Kidney tubule cell (primary cell): ENCODE measurements around the gene CAMK1D.
A peak's percentile ranks its signal among the peaks of the same experiment; 100 is the strongest.

ENCODE experiments used
- DNase-seq: peaks from one replicate; pipeline ENCODE4 v3.0.0-alpha.2; 2018; ENCODE audit warnings: low spot score

Gene CAMK1D

DNA sequence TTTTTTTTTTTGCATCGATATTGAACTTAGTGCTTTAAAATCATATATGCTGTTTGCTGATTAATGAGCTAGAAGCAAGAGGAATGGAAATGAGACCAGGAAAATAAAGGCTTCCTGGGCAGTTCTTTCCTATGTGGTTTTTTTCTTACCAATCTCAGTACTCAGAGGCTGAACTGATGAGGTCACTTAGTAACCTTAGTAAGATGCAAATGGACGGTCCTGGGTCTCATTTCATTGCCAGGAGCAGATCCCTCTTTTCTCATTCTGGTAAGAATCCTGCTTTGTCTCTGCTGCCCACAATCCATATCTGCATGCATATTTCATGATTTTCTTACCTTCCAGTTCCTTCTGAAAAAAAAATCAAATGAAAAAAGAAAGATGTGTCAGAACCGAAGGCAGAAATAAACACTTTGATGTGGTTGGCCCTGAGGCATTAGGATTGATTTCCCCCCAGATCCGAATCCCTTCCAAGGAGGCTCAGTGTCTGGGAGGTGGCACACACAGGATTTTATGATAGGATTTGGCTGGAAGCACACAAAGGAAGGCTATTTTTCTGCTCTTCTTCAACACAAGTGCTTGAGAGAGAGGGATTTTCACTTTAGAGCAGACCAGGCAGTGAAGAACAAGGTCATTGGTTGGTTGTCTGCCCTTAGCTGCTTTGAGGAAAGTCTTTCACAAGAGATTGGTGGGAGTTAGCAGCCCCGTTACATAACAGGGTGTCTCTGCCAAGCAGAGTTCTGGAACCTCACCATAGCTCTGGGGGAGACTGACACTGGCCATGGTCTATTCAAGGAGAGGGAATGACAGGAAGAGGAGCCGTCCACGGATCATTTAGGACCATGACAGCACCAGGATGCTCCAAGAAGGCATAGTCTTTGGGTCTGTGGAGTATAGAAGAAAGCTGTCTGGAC is 150.0 kb downstream of the CAMK1D start:
- DNase-seq = no peak

DNA sequence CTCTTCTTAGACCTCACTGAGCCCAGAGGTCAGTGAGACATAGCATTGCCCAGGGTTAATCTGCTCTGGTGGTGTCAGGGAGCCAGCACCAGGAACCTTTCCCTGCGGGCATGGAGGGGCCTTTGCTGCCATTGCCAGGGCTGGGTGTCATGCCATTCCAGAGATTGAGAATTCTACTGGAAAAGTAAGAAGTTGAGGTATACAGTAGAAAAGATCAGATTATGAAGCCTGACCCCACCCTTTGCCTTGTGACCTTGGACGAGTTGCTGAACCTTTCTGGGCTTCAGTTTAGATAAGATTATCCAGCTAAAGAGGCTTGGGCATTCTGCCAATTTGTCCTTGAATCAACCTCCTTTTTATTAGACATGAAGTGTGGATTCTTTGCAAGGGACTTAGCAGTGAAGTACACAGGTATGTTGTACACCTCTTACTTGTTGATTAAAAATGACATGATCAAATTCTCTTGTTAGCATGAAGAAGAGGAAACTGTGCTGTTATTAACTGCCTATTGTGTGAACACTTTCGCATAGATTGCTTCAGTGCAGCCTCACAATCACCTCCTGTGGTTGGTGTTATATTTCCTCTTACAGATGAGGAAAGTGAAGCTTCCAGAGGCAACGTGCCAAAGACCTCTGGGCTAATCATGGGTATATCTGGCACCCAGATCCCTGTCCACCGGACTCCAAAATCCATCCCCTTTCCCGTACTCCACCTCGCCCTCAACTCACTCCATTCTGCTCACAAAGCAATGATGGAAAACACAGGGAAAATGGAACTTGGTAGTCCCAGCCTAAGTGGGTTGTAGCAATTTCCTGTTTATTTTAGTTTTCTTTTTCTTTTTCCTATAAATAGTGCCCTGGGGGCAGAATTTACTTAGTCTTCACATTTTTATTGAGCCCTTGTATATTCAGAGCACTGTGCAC is 151.3 kb downstream of the CAMK1D start:
- no peak for DNase-seq

DNA sequence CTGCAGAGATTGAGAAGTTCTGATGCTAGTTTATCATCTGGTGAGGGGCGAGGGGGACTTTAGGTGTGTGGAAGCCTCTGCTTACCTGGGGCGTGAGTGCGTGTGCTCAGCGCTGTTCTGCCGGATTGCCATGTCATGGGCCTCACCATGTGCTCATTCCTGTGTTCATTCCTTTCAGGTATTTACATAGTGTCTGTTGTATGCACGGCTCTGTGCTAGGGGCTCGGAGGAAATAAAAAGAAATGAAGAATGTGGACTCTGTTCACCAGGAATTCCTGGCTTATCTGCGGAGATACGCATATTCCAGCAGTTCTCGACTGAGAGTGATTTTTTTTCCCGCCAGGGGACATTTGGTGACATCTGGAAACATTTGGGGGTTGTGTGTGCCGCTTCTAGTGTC is 152.0 kb downstream of the CAMK1D start:
- DNase-seq = no peak

DNA sequence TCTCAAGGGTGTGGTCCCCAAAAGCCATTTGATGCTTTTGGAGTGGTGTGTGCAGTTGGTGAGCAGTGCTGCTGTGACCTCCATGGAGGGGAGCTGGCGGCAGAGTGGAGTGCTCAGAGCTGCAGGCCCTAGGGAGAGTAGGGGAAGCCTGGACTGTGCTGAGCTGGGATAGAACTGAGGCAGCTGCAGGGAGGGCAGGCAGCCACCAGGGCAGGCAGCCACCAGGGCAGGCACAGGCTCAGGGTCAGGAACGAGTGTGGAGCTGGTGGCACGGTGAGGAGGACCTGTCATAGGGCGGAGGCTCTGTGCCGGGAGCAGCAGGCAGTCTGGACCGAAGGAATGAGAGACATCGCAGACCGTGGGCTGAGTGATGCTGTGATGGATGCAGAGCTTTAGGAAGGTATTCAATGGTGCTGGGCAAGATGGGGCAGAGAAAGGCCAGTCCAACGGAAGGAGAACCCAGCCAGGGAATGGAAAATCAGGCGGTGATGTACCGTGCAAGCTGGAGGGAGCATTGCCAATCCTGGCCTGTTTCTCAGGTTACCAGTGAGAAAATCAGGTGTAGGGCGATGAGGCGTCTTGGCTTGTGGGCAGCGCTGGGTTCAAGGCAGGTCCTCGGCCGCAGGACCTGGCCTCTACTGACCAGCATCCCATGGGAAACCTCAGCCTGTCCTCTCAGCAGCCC is 152.6 kb downstream of the CAMK1D start:
- DNase-seq = no peak

DNA sequence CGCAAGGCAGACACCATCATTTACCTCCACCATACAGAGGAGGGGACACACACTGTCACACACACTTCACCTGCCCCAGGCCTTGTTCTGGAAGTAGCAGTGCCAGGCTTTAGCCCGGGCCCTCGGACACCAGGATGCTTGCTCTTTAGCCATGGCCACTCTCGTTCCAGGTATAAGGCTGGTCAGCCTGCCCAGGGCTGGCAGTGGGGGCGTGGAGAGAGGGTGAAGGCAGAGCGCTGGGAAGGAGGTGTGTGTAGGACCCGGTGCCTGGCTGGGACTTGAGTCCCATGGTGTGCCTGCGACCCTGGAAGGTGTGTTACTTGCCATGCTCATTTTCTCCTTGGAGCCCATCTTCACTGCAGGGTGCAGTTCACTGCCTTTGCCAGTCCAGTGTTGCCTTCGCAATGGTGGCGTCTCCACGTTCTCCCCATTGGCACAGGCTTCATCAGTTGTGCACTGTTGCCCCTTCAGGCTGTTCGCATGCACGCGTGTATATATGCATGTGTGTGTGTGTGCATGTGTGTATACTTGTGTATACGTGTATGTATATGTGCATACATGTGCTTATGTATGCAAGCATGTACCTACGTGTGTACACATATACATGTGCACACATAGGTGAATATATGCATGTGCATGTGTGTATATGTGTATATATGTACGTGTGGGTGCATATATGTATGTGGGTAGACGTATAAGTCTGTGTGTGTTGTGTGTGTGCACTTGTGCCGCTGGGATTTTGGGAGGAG is 153.4 kb downstream of the CAMK1D start:
- DNase-seq = no peak

DNA sequence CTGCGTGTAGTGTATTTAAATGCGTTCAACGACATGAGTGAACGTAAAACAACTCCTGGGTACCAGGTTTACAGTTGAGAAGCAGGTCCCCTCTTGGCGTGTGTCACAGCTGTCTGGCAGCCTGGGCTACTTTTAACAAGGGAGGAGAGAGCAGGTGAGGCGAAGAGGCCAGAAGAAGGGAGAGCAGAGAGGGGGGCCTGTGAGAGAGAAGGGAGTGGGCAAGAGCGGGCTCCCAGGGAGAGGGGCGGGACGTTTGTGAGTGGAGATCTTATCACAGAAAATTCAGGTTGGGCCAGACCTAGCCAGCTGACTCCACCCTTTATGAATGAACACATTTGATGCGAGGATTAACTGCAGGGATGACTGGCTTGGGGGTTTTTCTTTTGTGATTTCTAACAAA is 154.0 kb downstream of the CAMK1D start:
- no peak for DNase-seq

DNA sequence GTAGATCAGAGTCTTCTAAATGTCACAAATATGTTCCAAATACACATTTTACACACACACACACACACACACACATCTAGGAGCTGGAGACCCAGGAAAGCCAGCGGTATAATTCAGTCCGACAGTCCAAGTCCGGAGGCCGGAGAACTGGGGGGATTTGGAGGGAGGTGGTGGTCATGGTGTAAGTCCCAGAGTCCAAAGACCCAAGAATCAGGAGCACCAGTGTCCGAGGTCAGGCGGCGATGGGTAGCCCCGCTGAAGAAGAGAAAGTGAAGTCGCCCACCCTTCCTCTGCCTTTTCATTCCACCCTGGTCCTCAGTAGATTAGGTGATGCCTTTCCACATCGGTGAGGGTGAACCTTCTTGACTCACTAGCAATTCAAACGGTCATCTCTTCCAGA is 154.8 kb downstream of the CAMK1D start:
- DNase-seq = no peak

DNA sequence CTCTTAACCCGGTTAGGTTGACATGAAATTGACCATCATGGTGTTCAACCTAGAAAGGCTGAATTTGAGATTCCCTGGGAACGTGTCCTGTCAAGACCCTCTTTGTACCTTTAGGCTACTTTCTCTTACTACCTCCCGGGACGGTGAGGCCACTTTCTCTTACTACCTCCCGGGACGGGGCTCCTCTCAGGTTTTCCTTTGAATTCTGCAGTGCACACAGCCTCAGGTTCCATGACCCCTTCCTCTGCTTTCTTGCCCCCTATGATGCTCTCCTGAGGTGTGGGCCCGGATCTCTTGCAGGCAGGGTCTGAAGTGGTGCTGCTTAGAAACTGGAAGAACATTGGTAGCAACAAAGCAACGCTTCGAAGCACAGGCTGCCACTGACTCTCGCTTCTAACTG is 155.3 kb downstream of the CAMK1D start:
- DNase-seq = no peak

DNA sequence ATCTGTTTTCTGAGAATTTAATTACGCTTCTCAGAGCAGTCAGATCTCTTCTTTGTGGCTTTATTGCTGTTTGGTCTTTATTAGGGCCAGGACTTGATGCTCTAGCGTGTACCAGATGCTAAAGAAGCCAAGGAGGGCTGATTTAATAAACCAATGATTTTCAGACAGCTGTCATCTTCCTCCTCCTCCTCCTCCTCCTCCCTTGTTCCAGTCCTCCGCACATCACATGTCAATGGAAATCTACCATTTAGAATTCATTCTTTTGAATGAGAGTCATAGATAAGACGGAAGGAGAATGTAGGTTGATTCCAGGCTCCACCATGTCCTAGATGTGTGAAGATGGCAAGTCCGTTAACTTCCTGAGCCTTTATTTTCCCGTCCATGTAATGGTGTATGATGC is 156.3 kb downstream of the CAMK1D start:
- no peak for DNase-seq

DNA sequence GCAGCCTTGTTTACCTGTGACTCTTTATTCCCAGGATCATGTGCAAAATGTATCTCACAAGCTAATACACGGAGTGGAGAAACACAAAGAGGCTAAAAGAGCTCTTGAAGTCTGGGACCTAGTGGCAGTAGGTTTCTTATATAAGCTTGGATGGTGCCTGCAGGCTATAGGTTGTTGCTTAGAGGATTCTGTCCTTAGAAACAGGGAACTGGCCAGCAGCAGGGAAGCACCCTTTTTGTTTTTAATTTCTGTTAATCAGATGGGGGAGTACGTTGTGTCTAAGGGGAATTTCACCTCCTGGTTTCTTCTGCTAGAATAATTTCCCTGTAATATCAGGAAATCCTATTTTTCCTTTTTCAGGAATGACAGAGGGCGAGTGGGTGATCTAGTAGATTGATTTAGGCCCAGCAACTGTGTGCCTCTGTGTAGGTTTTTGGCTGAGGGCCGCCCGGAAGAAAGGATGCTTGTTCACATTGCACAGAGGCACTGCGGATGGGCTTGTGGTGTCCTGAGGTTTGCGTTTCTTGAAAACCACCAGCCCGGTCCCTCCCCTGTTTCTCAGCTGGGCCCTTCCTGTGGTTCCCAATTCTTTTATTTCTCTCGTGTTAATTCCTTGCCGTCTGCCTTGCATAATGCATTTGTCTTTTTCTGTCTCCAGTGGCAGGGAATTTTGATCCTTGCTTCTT is 158.0 kb downstream of the CAMK1D start:
- DNase-seq = no peak

DNA sequence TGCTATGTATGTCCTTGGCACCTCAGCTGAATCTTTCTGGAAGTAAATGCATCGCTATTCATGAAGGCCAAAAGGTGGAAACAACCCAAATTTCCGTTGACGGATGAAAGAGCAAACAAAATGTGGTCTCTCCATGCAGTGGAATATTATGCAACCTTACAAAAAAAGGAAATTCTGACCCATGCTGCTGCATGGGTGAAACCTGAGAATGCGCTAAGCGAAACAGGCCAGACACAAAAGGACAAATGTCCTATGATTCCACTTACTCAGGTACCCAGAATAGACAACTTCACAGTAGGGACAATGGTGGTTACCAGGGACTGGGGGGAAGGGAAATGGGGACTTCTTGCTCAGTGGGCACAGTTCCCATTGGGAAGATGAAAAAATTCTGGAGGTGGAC is 158.8 kb downstream of the CAMK1D start:
- no peak for DNase-seq

DNA sequence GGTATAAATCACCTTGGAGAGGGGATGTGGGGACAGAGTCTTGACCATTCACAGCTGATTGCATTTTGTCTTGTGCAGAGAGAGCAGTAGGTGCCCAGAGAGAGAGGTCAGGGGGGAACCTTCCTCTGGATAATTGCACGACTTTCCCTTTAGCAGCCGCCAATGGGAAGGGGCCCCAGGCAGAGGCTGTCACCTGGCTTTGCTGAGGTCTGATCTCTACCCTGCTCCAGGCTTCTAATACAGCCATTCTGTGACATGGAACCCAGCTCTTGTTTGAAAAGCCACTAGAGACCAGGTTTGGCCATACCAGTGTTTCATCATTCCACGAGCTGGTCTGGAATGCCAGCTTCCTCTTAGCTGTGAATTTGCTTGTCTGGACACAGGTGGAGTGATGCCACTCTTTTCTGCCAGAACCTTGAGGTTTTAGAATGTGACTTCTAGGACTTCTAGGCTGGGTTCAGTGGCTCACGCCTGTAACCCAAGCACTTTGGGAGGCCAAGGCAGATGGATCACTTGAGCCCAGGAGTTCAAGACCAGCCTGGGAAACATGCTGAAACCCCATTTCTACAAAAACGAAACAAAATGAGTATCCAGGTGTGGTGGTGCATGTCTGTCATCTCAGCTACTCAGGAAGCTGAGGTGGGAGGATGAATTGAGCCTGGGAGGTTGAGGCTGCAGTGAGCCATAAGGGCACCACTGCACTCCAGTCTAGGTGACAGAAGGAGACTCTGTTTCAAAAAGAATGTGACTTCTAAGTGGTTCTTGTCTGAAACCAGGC is 159.9 kb downstream of the CAMK1D start:
- no peak for DNase-seq

DNA sequence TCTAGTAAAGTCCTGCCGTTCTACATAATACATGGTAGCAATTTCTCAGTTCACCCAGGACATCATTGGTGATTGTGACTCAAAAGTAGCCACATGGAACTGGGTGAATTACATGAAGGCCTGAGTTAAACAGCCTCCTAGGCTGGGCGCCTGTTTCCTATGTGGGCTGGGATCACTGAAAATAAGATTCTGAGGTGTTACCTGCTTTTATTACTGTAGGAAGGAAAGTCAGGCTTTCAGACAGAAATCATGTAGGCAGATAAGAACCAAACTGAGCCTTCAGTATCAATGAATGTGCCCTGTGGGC is 160.4 kb downstream of the CAMK1D start:
- no peak for DNase-seq

DNA sequence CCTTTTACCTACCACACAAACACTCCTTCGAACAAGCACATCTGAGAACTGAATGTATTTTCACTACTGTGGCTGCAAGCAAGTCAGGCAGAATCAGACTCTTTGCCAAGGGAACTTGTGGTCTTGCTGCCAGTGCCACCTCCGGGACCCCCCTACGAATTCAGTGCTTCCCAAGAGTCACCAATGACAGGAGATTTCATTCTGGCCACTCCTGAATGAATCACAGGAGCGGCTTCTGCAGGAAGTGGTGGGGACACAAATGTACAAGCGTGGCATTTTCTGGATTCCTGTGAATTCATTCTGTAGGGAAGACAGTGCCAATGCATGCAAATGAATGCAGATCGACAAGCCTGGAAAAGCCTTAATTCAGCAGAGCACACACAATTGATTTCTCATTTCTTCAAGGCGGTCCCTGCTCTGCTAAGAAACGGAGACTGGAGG is 161.2 kb downstream of the CAMK1D start:
- DNase-seq = peak; percentile 64

DNA sequence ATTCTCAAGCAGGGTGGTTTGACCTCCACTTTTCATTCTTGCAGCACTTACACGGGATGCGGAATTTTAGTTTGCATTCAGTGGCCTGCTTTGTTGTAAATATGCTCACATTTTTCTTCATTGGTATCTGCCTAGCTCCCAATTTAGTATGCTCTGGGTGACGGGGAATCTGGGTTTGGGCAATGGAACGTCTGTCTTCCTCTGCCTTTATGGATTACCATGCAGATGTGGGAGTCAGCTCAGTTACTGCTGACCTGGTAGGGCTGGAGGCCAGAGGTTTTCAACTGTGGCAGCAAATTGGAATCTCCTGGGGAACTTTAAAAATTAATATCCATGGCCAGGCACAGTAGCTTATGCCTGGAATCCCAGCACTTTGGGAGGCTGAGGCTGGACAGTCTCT is 161.6 kb downstream of the CAMK1D start:
- no peak for DNase-seq

DNA sequence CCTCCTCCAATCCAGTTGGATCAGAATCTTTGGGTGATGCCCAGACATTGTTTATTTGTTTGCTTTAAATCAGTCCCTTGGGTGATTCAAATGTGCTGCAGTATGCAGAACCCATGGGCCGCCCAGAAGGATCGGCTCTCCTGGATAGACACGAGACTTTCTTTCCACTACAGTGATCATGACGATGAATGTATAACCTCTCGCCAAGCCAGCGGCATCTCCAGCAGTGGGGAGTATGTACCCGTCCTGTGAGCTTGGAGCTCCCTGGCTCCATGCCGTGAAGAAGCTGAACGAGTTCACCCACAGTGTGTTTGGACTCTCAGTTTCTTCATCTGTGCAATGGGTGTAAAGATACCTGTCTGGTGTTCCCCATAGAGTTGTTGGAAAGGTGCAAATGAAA is 162.3 kb downstream of the CAMK1D start:
- DNase-seq = peak; percentile 9

DNA sequence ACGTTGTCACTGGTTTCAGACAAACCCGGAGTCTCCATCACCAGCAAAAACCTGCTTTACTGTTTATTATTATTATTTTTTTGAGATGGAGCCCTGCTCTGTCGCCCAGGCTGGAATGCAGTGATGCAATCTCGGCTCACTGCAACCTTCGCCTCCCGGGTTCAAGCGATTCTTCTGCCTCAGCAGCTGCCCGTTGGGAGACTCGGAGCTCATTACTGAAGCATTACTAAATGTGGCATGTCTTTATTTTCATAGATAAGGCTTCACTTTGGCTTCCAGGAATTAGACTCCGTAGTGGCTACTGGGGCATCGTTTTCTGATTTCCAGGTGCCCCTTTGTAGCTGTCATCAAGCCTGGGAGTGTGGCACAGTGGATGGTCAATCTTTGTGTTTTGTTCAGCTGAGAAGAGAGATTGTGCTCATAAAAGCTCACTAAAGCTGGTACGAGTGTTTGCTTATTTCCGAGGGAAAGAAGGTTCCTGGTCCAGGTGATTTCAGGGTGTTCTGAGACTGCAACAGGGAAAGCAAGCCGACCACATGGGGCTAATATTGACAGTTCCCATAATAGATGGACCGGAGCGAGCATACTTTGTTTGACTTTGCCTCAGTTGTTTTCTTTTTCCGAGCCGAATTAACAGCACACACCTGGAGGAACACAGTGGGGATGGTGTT is 163.1 kb downstream of the CAMK1D start:
- no peak for DNase-seq

DNA sequence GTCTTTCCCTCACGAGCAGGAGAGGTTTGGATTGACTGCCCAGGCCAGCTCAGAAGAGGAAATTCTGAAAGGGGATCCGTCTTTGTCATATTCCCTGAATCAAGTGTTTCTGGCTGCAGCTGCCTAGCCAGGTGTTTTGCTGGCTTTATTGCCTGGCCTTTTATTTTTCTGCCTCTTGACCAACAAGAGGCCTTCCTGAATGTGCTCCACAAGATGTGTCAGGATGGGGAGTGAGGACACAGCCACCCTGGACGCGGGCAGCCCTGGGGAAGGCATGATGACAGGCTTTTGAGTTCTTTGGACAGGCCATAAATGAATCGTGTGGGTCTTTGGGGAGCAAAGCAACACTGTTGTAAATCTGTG is 163.6 kb downstream of the CAMK1D start:
- DNase-seq = no peak

DNA sequence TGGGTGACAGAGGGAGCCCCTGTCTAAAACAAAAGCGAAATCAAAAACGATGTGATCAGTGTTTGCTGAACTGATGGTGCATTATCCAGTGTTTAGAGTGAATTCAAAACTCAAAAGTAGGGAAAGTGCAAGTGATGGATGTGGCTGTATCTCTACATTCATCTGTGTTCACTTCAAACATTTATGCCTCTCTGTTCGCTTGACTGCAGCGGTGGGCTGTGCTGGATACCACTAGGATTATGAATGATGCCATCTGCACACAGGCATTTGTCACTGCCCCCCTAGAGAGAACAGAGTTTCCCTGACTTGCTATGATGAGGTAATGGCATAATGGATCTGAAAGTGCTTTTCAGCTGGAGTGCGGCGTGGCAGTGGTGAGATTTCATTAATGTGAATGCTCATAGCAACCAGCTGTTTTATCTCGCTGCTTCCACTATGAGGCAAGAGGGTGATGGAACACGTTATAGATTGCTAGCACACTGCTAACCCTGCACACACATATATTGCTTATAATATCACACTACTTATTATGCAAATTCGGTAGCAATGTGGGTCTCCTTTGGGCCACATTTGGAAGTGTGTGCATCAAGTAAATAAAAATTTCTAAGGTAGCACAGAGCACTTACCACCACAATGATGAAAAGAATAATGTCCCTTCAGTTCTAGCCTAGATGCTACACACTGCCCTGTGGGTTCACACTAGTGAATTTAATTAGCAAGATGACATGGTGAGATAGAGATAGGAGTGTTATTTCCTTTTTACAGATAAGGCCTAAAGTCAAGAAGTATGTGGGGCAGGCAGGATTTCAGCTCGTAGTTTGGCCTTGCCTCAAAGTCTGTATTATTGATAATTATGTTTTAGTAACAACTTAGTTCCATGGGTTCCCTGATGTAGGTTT is 164.7 kb downstream of the CAMK1D start:
- no peak for DNase-seq
